Fibroblast of the aortic adventitia (primary cell): Measurements from ENCODE around the gene SPRR2E. TPM values are rescaled to one million over a fixed set of nuclear protein-coding genes. Genes with fewer than 3 reads are reported as not detected.

Experiments used
- DNase-seq: peaks from one replicate; pipeline ENCODE4 v3.0.0-alpha.2; 2010; ENCODE audit warnings: low read depth
- H3K4me3 ChIP-seq: 2 replicates; pipeline ENCODE4 v1.5.1; 2011; ENCODE audit warnings: low read depth, mild to moderate bottlenecking, control low read depth, low read length, moderate library complexity
- total RNA-seq: library from RNA; depleted of rRNA; stranded (reverse); fragments of >200 nt; gene quantifications from 2 replicates; pipeline ENCODE4 v1.2.3, GENCODE V29; 2012; ENCODE audit warnings: low replicate concordance
- TF ChIP-seq, protein P1 (sequence below): IDR thresholded peaks from 2 replicates; pipeline ENCODE4 v1.5.1; 2011; ENCODE audit warnings: mild to moderate bottlenecking, low read length, control low read depth, inconsistent platforms; ENCODE audit not compliant: insufficient read depth

The SPRR2E gene
- total RNA-seq, 1 donor, result not detected

DNA sequence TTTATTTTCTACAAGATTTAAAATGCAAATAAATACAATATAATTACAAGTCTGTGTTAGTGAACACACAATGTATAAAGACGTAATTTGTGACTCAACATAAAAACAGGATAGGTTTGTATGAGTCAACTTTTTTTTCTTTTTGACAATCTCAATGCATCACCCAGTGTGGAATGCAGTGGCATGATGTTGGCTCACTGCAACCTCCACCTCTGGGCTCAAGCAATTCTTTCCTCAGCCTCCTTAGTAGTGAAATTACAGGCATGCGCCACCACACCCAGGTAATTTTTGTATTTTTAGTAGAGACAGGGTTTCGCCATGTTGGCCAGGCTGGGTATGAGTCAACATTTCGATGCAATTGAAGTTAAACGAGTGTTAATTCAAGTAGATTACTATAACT, 5.9 kb upstream of the SPRR2E start:
- no peak overlapping the region for H3K4me3 ChIP-seq
- DNase-seq, result peak; percentile 43
- TF ChIP-seq, protein P1, sequence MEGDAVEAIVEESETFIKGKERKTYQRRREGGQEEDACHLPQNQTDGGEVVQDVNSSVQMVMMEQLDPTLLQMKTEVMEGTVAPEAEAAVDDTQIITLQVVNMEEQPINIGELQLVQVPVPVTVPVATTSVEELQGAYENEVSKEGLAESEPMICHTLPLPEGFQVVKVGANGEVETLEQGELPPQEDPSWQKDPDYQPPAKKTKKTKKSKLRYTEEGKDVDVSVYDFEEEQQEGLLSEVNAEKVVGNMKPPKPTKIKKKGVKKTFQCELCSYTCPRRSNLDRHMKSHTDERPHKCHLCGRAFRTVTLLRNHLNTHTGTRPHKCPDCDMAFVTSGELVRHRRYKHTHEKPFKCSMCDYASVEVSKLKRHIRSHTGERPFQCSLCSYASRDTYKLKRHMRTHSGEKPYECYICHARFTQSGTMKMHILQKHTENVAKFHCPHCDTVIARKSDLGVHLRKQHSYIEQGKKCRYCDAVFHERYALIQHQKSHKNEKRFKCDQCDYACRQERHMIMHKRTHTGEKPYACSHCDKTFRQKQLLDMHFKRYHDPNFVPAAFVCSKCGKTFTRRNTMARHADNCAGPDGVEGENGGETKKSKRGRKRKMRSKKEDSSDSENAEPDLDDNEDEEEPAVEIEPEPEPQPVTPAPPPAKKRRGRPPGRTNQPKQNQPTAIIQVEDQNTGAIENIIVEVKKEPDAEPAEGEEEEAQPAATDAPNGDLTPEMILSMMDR, result no peak

DNA sequence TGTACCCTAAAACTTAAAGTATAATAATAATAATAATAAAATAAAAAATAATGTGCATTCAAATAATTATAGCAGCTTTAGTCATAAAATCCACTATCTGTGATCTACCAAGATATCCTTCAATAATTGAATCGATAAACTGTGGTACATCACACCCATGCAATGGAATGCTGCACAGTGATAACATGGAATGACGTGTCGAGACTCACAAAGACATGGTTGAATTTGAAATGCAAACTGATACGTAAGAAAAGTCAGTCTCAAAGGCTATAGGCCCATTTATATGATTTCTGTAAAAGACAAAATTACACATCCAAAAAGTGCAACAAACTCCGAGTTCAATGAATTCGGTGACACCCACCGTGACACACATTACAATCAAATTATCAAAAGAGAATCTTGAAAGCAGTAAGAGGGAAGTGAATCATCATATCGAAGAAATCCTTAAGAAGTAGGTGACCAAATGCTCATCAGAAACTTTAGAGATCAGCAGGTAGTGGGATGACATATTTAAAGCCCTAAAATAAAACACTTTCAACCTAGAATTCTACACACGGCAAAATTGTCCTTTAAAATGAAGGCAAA, 5.2 kb upstream of the SPRR2E start:
- no peak overlapping the region for H3K4me3 ChIP-seq
- TF ChIP-seq, protein P1, result no peak
- no peak for DNase-seq

DNA sequence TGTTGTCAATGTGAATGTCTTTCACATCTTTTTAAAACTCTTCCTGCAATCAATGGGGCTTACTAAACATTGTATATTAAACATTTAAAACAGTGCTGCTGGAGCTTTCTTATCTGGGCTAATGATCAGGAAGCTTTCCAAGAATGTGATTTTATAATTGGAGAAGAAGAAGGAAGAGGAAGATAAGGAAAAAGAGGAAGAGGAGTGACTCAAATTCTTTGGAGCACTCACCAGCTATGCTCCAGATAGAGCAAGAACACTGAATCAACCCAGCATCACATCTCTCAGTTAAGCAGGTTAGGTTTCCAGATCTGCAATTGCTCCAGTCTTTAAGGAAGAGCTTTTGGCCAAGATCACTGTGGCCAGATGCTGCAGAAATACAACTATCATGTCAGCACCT, 1.4 kb upstream of the SPRR2E start:
- no peak for DNase-seq
- no peak overlapping the region for H3K4me3 ChIP-seq
- TF ChIP-seq, protein P1, result no peak

DNA sequence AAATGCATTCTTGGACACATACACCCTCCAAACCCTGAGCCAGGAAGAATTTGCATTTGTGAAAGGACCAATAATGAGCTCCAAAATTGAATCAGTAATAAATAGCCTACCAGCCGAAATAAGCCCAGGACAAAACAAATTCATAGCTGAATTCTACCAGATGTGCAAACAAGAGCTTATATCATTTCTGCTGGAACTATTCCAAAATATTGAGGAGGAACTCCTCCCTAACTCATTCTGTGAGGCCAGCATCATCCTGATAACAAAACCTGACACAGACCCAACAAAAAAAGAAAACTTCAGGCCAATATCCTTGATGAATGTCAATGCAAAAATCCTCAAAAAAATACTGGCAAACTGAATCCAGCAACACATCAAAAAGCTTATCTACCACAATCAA, 6.7 kb downstream of the SPRR2E start:
- DNase-seq, result no peak
- no peak overlapping the region for H3K4me3 ChIP-seq
- TF ChIP-seq, protein P1, result no peak

DNA sequence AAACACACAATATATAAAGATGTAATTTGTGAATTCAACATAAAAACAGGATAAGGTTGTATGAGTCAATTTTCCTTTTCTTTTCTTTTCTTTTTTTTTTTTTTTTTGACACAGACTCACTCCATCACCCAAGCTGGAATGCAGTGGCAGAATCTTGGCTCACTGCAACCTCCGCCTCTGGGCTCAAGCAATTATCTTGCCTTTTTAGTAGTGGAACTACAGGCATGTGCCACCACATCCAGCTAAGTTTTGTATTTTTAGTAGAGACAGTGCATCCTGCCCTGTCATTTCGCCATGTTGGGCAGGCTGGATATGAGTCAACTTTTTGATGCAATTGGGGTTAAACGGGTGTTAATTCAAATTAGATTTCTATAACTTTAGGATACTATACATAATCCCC, 12.6 kb downstream of the SPRR2E start:
- H3K4me3 ChIP-seq, result no peak overlapping the region
- no peak for DNase-seq

DNA sequence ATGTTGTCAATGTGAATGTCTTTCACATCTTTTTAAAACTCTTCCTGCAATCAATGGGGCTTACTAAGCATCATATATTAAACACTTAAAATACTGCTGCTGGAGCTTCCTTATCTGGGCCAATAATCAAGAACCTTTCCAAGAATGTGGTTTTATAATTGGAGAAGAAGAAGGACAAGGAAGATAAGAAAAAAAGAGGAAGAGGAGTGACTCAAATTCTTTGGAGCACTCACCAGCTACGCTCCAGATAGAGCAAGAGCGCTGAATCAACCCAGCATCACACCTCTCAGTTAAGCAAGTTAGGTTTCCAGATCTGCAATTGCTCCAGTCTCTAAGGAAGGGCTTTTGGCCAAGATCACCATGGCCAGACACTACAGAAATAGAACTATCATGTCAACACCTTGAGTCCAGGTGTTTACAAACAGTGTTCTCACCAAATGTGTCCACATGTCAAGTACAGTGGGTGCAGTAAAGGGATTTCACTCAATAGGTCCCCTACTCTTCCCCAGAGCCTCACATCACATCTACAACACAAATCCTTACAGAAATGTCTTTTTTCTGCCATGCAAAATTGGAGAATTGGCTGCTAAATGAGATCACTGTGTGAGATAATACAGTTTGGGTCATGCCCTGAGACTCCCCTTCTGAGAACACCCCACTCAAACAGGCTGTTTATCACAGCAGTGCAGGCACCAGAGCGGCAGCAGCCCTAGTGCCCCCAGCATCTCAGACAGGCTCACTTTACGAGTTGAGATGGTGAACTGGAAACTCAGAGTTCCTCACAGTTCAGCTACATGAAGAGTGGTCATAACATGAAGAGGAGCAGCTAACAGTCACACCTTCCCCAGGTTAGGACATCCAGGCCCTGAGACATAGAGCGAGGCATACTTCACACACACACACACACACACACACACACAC, 21.3 kb downstream of the SPRR2E start:
- H3K4me3 ChIP-seq, result no peak overlapping the region
- DNase-seq, result no peak
- TF ChIP-seq, protein P1, result no peak

More for the DNA sequence above, 12.6 kb downstream of the SPRR2E start:
- TF ChIP-seq, protein P1, result no peak
